ENCODE measurements around the gene DGCR2. TPM values are rescaled to one million over a fixed set of nuclear protein-coding genes. Genes with fewer than 3 reads are reported as not detected.

Gene DGCR2
- total RNA-seq, 1 experiment from 2014 or later: 42.9 TPM

DNA sequence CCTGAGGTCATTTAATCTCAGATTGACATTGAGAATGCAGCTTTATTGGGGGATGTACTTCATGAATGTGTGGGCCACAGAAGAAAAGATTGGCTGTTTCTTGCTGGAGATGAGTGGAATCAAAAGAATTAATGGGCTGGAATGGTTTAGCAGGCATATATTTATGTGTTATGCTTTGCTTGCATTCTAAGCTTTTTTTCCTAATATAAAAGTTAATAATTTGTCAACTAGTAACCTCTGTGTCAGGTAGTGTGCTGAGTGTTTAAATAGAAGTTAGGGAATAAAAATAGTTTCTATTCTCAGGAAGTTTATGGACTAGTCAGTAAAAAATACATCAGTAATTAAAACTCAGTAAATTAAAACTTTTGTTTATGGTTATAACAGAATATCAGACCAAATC is 118.7 kb downstream of the DGCR2 start:
- no peaks in the 10 kb centered on the region for H4K20me1 ChIP-seq (ENCODE audit: insufficient read depth)
- no peak overlapping the region for H3K9ac ChIP-seq (ENCODE audit: low read length)
- intact Hi-C loops (cut with micrococcal nuclease): no loop called here
- BruUV-seq (replicated peaks): no TSS peak
- H3K4me1 ChIP-seq (ENCODE audit: control insufficient read depth in 1 of 2, insufficient read depth in 2 of 2, low read length in 2 of 2): no peaks in the 10 kb centered on the region
- no peaks in the 10 kb centered on the region for H3K79me2 ChIP-seq (ENCODE audit: insufficient read depth, low read length)
- no peak overlapping the region for H3K4me2 ChIP-seq (ENCODE audit: low read length)
- RAD21 ChIA-PET (ENCODE audit: low non-redundant PET in 1 of 2, low total read pairs in 2 of 2, uncharacterized antibody in 2 of 2, unreplicated experiment in 2 of 2): no interaction called here
- no peaks in the 10 kb centered on the region for H3K36me3 ChIP-seq (ENCODE audit: control insufficient read depth in 1 of 2, insufficient read depth in 2 of 2, low read length in 2 of 2)
- POLR2A ChIA-PET: no interaction called here
- H2AFZ ChIP-seq (ENCODE audit: low read depth, low read length, poor library complexity, severe bottlenecking): no peak overlapping the region
- CTCF ChIA-PET: no interaction called here
- DNase-seq (ENCODE audit: low read depth, low spot score) (no peak), ATAC-seq (no peak)
- no peak overlapping the region for H3K27ac ChIP-seq (ENCODE audit: low read depth, low read length)
- no peak overlapping the region for H3K4me3 ChIP-seq (replicated peaks in 1 of 2; ENCODE audit: low read depth in 1 of 2, low read length in 2 of 2)
- TF ChIP-seq, protein P1, sequence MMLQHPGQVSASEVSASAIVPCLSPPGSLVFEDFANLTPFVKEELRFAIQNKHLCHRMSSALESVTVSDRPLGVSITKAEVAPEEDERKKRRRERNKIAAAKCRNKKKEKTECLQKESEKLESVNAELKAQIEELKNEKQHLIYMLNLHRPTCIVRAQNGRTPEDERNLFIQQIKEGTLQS (IDR thresholded peaks at IDR 0.05): no peak
- TF ChIP-seq ELF1 (IDR thresholded peaks at IDR 0.05; ENCODE audit: borderline replicate concordance, low read depth) (no peak), POLR2A (IDR thresholded peaks at IDR 0.05; ENCODE audit: borderline replicate concordance, extremely low read depth, insufficient read depth, insufficient read length) (no peak)
- no peaks in the 10 kb centered on the region for H3K9me3 ChIP-seq (ENCODE audit: control insufficient read depth in 1 of 2, insufficient read depth in 1 of 2, low read depth in 1 of 2, low read length in 2 of 2)
- peaks cover 9% of the 10 kb centered on the region; the same call in 1 of the 2 replicates for H3K27me3 ChIP-seq (ENCODE audit: insufficient read depth, low read length)
- no peaks in the 10 kb centered on the region for H3K9me2 ChIP-seq (ENCODE audit: insufficient read depth)

DNA sequence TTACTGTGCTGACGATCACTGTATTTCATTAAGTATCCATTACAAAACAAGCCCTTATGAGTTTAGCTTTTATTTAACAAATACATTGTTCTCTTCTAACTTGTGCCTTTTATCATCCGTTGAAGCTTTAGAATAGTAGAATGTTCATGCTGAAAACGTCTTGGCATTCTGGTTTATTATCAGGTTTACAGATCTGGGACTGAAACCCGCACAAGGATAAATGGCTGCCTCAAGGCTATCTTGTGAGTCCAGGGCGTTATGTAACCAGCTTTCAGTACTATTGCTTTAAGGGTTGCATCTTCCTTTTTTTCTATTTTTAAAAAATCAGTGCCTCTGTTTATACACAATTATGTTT is 119.6 kb downstream of the DGCR2 start:
- POLR2A ChIA-PET: no interaction called here

More for the DNA sequence above, 119.6 kb downstream of the DGCR2 start:
- TF ChIP-seq SIN3A (IDR thresholded peaks at IDR 0.05; ENCODE audit: low read depth): no peak
- TF ChIP-seq ZNF274 (IDR thresholded peaks at IDR 0.05; ENCODE audit: low read depth, low read length): no peak
- no peak for TF ChIP-seq POLR2AphosphoS5 (IDR thresholded peaks at IDR 0.05; ENCODE audit: low read depth, low read length)
- TF ChIP-seq, protein P2, sequence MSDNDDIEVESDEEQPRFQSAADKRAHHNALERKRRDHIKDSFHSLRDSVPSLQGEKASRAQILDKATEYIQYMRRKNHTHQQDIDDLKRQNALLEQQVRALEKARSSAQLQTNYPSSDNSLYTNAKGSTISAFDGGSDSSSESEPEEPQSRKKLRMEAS (IDR thresholded peaks at IDR 0.05): no peak
- no peak for TF ChIP-seq JUND (IDR thresholded peaks at IDR 0.05)
- TF ChIP-seq EZH2phosphoT487 (IDR thresholded peaks at IDR 0.05; ENCODE audit: borderline replicate concordance): no peak
- TF ChIP-seq, protein P1 (IDR thresholded peaks at IDR 0.05): no peak
- TF ChIP-seq ZFX (IDR thresholded peaks at IDR 0.05): no peak
- no peak for TF ChIP-seq POLR2A (IDR thresholded peaks at IDR 0.05; ENCODE audit: borderline replicate concordance, extremely low read depth, insufficient read depth, insufficient read length)
- TF ChIP-seq YY1 (IDR thresholded peaks at IDR 0.05; ENCODE audit: extremely low read depth, insufficient replicate concordance, low read depth, low read length): no peak
- no peak for TF ChIP-seq SRF (IDR thresholded peaks at IDR 0.05; ENCODE audit: low read depth)
- TF ChIP-seq EGR1 (IDR thresholded peaks at IDR 0.05; ENCODE audit: low read depth): no peak
- no peak for TF ChIP-seq TCF7L2 (IDR thresholded peaks at IDR 0.05; ENCODE audit: borderline replicate concordance, extremely low read depth, insufficient read depth, insufficient read length)
- no TSS peak for BruUV-seq (replicated peaks)
- H3K9me3 ChIP-seq (ENCODE audit: control insufficient read depth in 1 of 2, insufficient read depth in 1 of 2, low read depth in 1 of 2, low read length in 2 of 2): no peaks in the 10 kb centered on the region
- no peak overlapping the region for H2AFZ ChIP-seq (ENCODE audit: low read depth, low read length, poor library complexity, severe bottlenecking)
- ATAC-seq (no peak), DNase-seq (ENCODE audit: low read depth, low spot score) (no peak)
- H4K20me1 ChIP-seq (ENCODE audit: insufficient read depth): no peaks in the 10 kb centered on the region
- H3K9me2 ChIP-seq (ENCODE audit: insufficient read depth): no peaks in the 10 kb centered on the region
- intact Hi-C loops (cut with micrococcal nuclease): no loop called here
- H3K79me2 ChIP-seq (ENCODE audit: insufficient read depth, low read length): no peaks in the 10 kb centered on the region
- RAD21 ChIA-PET (ENCODE audit: low non-redundant PET in 1 of 2, low total read pairs in 2 of 2, uncharacterized antibody in 2 of 2, unreplicated experiment in 2 of 2): no interaction called here
- H3K4me3 ChIP-seq (replicated peaks in 1 of 2; ENCODE audit: low read depth in 1 of 2, low read length in 2 of 2): no peak overlapping the region
- CTCF ChIA-PET: no interaction called here
- no peaks in the 10 kb centered on the region for H3K4me1 ChIP-seq (ENCODE audit: control insufficient read depth in 1 of 2, insufficient read depth in 2 of 2, low read length in 2 of 2)
- no peak overlapping the region for H3K4me2 ChIP-seq (ENCODE audit: low read length)
- no peak overlapping the region for H3K27ac ChIP-seq (ENCODE audit: low read depth, low read length)
- peaks cover 9% of the 10 kb centered on the region; the same call in 1 of the 2 replicates for H3K27me3 ChIP-seq (ENCODE audit: insufficient read depth, low read length)
- H3K9ac ChIP-seq (ENCODE audit: low read length): no peak overlapping the region
- no peaks in the 10 kb centered on the region for H3K36me3 ChIP-seq (ENCODE audit: control insufficient read depth in 1 of 2, insufficient read depth in 2 of 2, low read length in 2 of 2)
